Stimulated activated CD8-positive, alpha-beta memory T cell treated with anti-CD3 and anti-CD28 coated beads, Interleukin-4, amount 100 ng/mL, for 24 hours (primary cell): ENCODE data around the gene GSG1L2.
"Not testable (repeated sequence)": the region's sequence is repeated elsewhere in the genome, so short reads cannot be mapped to it uniquely, and the experiment has no call there.

ENCODE experiments used
- DNase-seq: peaks from one replicate; pipeline ENCODE4 v3.0.0-alpha.2; 2020; ENCODE audit warnings: low read depth

The GSG1L2 gene

GRCh38 chr17:9788601-9789000 lies 33.3 kb downstream of the GSG1L2 start:
- no peak for DNase-seq

- no peak for DNase-seq
Observed at GRCh38 chr17:9784544-9784943, 37.3 kb downstream of the GSG1L2 start.

DNA sequence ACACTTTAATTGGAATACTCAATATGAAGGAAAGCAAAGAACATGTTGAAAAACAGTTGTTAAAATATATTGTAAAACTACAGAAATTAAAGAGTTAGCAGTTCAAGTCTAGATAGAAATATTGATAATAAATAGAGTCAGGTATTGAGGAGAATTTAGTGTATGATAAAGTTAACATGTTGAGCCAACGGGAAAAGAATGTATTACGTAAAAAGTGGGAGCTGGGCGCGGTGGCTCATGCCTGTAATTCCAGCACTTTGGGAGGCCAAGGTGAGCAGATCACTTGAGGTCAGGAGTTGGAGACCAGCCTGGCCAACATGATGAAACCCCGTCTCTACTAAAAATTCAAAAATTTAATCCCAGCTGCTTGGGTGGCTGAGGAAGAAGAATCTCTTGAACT lies 38.4 kb downstream of the GSG1L2 start:
- not testable (repeated sequence) for DNase-seq

GRCh38 chr17:9783050-9783449 lies 38.8 kb downstream of the GSG1L2 start:
- no peak for DNase-seq

DNA sequence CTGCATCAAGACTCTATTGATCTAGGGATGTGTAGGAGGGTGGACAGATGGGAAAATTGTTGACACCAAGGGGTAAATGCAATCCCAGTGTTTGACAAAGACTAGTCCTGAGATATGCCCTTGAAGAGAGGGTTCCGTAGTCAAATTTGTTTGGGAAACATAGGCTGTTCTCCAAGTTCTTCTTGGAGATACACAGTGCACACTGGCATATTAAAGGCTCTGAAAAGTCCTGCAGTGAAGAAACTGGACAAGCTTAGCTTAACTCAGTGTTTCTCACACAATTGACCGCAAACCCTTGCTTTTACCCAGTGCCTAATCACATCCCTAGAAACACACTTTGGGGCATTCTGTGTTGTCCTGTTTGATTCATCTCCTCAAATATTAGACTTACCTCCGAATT lies 41.3 kb downstream of the GSG1L2 start:
- no peak for DNase-seq

DNA sequence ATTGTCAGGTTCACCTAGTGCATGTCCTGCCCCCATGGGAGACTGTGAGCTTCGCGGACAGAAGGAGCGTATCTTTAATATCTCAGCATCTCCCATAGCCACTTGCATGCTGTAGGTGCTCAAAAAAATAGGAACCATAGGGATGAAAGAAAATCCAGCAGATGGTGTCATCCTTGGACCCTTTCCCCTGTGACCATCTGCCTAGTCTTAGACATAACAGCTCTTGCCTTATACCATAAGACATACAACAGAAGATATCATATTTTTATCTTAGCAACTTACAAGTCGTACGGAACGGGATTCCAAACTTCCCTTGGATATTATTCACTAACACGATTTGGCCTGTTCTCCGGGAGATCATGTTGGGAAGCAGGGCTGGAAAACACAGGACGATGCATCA lies 45.0 kb downstream of the GSG1L2 start:
- DNase-seq = no peak

- no peak for DNase-seq
Observed at GRCh38 chr17:9772658-9773057, 49.2 kb downstream of the GSG1L2 start.

DNA sequence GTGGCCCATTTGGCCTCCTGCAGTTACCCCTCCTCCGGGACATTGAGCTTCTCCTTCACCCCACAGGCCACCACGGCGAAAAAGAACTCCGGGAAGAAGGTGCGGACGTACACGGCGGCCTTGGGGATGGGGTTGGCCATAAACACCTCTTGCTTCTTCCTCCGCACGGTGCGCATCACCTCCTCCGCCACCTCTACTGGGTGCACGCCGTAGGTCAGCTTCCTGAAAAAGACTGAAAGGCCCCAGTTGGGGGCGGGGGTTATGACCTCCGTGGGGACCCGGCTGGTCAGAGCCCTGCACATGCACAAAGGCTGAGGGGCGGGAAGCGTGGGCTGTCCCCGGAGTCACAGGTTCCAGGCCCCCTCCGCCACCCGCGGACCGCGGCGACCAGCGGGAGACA lies 50.4 kb downstream of the GSG1L2 start:
- no peak for DNase-seq

GRCh38 chr17:9769036-9769695 lies 52.7 kb downstream of the GSG1L2 start:
- DNase-seq = no peak

DNA sequence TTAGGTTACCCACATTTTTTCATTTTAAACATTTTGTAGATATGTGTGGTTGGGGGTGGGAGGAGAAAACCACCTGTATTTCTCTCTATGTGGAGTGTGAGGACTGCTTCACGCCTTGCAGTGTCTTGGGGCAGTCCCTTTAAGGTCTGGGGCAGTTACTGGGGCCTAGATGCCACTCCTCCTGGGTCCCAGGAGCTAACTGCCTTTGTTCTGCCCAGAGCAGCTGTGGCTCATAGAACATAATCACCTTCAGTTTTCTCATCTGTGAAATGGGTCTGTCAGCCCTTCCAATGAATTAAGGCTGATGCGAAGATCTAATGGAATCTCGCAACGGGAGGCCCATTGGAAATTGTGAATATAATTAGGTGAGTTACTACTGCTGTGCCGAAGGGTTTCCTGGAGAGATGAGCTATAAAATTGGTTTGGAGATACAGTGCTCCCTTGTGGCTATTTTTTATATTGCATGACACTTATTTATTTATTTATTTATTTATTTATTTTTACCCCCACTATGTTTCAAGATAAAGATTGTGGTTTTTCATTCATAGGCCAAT lies 53.4 kb downstream of the GSG1L2 start:
- no peak for DNase-seq

GRCh38 chr17:9767432-9767991 lies 54.4 kb downstream of the GSG1L2 start:
- no peak for DNase-seq

- DNase-seq = no peak
Observed at GRCh38 chr17:9766970-9767369, 54.9 kb downstream of the GSG1L2 start.

GRCh38 chr17:9765322-9765721 lies 56.6 kb downstream of the GSG1L2 start:
- no peak for DNase-seq

GRCh38 chr17:9763643-9764042 lies 58.2 kb downstream of the GSG1L2 start:
- DNase-seq = no peak

- no peak for DNase-seq
Observed at GRCh38 chr17:9760266-9760665, 61.6 kb downstream of the GSG1L2 start.

GRCh38 chr17:9755083-9755482 lies 66.8 kb downstream of the GSG1L2 start:
- DNase-seq = no peak
